Panc1 (cell line): ENCODE data around the gene SKAP1. TPM values are rescaled to one million over a fixed set of nuclear protein-coding genes. Genes with fewer than 3 reads are reported as not detected.

Experiments
- microRNA-seq: library from miRNA; unstranded; fragments of <30 nt; microRNA quantifications from one replicate; pipeline ENCODE4 v1.1.0, GENCODE V29; 2020; ENCODE audit not compliant: unreplicated experiment
- total RNA-seq: library from RNA; stranded (reverse); gene quantifications from one replicate; pipeline ENCODE4 v1.2.1, GENCODE V29; 2021; ENCODE audit not compliant: unreplicated experiment

SKAP1 gene
- total RNA-seq, 1 experiment from 2014 or later, result 0.90 TPM

Small RNAs within 50 kb of the gene (microRNA-seq; reads per million reads assigned to microRNA genes)
- not detected for gene MIR1203

Other genes with a start within 250 kb of the SKAP1 start
- gene HOXB1, start 100.8 kb upstream of the SKAP1 start, total RNA-seq, result not detected
- gene HOXB2, start 114.9 kb upstream of the SKAP1 start, total RNA-seq, result 70.1 TPM
- gene HOXB4, start 148.1 kb upstream of the SKAP1 start, total RNA-seq, result 27.9 TPM
- gene HOXB3, start 160.0 kb upstream of the SKAP1 start, total RNA-seq, result 127 TPM
- 67.2 TPM for gene HOXB5, start 163.6 kb upstream of the SKAP1 start, total RNA-seq
- gene HOXB6, start 174.8 kb upstream of the SKAP1 start, total RNA-seq, result 196 TPM
- 44.0 TPM for gene HOXB7, start 180.8 kb upstream of the SKAP1 start, total RNA-seq
- gene HOXB8, start 185.1 kb upstream of the SKAP1 start, total RNA-seq, result 45.9 TPM
- gene HOXB9, start 196.1 kb upstream of the SKAP1 start, total RNA-seq, result 65.9 TPM